Mucosa of gallbladder (tissue), 1 donor: Measurements from ENCODE around the gene PHACTR4. TPM values are rescaled to one million over a fixed set of nuclear protein-coding genes. Genes with fewer than 3 reads are reported as not detected.
"Not testable (repeated sequence)": the region's sequence is repeated elsewhere in the genome, so short reads cannot be mapped to it uniquely, and the experiment has no call there.

ENCODE experiments used
- DNase-seq: peaks from one replicate; pipeline ENCODE4 v3.0.0-alpha.2; 2020; ENCODE audit warnings: low spot score
- total RNA-seq: library from RNA; stranded (reverse); gene quantifications from one replicate; pipeline ENCODE4 v1.2.1, GENCODE V29; 2021
- donor health status: DM: no; HTN: no; CAD: no.

Gene PHACTR4
- 36.5 TPM for total RNA-seq

- peak; percentile 92 for DNase-seq
Measured at GRCh38 chr1:28369371-28370238, at the start of gene PHACTR4. Gene PHACTR4, plus strand, starts transcription at chr1:28369740. Its CDS starts 37,708 bp downstream, at chr1:28407448.

GRCh38 chr1:28322194-28322593, 47.3 kb upstream of the PHACTR4 start:
- DNase-seq: peak; percentile 77

DNA sequence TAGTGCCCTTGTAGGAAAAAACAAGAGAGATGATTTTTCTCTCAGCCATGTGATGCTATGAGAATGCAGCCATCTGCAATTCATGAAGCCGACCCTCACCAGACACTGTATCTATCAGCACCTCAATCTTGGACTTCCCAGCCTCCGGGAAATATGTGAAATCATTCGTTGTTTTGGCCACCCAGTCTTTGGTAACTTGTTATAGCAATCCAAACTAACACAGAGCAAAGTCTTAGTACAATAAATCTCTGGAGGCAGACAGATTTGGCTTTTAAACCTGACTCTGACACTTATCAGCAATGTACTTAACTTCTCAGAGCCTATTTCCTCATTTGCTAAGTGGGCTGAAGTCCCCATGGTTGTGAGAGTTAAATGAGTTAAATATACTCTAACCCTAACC, 45.8 kb upstream of the PHACTR4 start:
- no peak for DNase-seq

DNA sequence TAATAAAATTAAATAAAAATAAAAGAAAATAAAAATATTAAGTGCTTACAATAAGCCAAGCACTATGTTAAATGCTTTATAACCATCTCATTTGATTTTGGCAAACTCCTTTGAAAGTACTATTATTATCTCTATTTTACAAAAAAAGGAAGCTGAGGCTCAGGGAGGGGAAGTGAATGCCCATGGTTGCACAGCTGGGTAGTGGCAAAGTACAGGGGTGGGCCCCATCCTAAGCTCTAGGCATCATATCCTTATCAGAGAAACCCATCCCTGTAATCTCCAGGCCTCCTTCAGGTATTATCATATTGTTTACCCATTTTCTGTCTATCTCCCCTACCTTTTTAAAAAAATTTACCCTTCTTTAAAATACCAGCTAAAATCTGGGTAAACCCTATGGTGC, 43.0 kb upstream of the PHACTR4 start:
- DNase-seq: no peak

DNA sequence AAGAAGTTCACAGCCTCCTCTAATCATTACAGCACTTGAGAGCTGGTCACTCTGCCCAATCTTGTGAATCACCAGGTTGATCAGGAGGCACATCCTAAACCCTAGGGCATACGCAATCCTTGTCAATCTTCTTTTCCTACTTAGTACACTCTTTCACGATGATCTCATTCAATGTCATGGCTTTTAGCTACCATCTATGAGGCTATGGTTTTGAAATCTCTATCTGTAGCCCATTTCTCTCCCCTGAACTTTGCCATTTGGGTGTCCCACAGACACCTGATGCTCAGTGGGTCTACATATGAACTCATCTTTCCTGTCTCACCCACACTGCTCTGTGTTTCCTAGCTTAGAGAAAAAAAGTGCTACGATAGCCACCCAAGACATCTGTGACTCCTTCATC, 42.6 kb upstream of the PHACTR4 start:
- DNase-seq: no peak

GRCh38 chr1:28327431-28327830, 42.1 kb upstream of the PHACTR4 start:
- DNase-seq: not testable (repeated sequence)

- no peak for DNase-seq
Measured at GRCh38 chr1:28328228-28328648, 41.3 kb upstream of the PHACTR4 start.

DNA sequence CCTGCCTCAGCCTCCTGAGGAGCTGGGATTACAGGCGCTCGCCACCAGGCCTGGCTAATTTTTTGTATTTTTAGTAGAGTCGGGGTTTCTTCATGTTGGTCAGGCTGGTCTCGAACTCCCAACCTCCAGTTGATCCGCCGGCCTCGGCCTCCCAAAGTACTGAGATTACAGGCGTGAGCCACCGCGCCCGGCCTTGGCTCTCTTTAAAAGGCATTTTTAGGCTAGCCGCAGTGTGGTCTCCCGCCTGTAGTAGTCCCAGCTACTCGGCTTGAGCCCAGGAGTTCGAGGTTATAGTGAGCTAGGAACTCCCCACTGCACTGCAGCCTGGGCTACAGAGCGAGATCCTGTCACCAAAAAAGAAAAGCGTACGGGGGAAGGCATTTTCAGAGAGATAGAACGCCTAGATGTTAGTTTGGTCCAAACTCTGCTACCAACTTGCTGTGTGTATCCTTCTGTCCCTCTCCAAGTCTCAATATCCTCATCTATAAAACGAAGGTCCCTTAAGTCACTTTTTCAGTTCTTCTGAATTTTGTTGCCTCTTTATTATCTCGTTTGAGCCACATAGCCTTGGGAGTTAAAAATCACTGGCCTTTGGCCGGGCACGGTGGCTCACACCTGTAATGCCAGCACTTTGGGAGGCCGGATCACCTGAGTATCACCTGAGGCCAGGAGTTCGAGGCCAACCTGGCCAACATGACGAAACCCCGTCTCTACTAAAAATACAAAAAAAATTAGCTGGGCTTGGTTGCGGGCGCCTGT, 40.0 kb upstream of the PHACTR4 start:
- no peak for DNase-seq

GRCh38 chr1:28338897-28339296, 30.6 kb upstream of the PHACTR4 start:
- no peak for DNase-seq

- no peak for DNase-seq
Measured at GRCh38 chr1:28339551-28339950, 30.0 kb upstream of the PHACTR4 start.

- no peak for DNase-seq
Measured at GRCh38 chr1:28340221-28340974, 29.1 kb upstream of the PHACTR4 start.

GRCh38 chr1:28341591-28341990, 27.9 kb upstream of the PHACTR4 start:
- DNase-seq: no peak

GRCh38 chr1:28343405-28343804, 26.1 kb upstream of the PHACTR4 start:
- DNase-seq: no peak

GRCh38 chr1:28353248-28353810, 16.2 kb upstream of the PHACTR4 start:
- DNase-seq: not testable (repeated sequence)

DNA sequence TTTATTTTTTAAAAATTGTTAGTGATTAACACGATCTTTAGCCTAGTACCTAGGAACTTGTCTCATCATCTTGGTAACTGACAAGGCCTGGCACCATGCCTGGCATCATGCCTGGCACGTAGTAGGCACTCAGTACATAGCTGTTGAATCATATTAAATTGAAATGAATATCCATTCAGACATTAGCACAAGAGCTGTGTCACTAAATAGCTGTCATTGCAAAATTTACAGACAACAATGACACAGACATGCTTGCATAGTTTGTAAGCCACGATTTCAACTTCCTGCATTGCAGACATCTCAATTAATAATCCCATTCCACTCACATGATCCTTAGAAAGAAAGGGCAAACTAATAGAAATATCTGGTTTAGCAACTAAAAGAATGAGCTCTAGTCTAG, 15.4 kb upstream of the PHACTR4 start:
- DNase-seq: no peak

DNA sequence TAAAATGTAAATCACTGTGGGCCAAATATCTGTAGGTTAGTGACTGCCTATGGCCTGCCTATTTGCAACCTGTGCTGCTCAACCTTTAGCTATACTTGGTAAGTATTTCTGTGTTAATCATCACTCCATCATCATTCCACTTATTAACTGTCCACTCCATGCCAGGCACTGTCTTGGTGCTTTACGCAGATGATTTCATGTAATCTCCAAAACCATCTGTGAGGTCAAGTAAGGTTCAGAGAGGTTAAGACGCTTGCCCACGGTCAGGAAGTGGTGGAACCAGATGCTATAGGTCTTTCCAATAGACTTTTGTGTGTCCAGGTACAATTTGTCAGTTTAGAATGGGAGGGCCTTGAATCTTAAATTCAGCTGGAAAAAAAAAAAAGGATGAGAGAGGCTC, 10.8 kb upstream of the PHACTR4 start:
- no peak for DNase-seq

- peak; percentile 76 for DNase-seq
Measured at GRCh38 chr1:28359592-28360239, 9.8 kb upstream of the PHACTR4 start.

- no peak for DNase-seq
Measured at GRCh38 chr1:28364888-28365287, 4.7 kb upstream of the PHACTR4 start.

DNA sequence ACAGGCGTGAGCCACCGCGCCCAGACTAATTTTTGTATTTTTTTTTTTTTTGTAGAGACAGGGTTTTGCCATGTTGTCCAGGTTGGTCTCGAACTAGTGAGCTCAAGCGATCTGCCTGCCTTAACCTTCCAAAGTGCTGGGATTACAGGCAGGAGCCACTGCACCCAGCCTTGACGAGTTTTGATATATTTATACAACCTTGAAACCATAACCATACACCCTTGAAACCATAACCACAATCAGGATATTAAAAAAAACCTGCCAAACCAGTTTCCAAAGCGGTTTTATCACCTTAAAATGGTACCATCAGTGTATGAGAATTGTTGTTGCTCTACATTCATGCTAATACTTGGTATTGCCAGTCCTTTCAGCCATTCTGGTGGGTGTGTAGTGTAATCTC, 3.7 kb upstream of the PHACTR4 start:
- peak; percentile 17 for DNase-seq

GRCh38 chr1:28368608-28369007, 932 bp upstream of the PHACTR4 start:
- not testable (repeated sequence) for DNase-seq
